ENCODE results near the gene RAPGEF5.

Gene RAPGEF5

GRCh38 chr7:22235134-22235533 lies 121.8 kb downstream of the RAPGEF5 start:
- H3K27me3 ChIP-seq (ENCODE audit: control insufficient read depth, insufficient read depth, low read length) = no peaks in the 10 kb centered on the region
- H3K4me1 ChIP-seq = peaks cover 60% of the 10 kb centered on the region
- H3K27ac ChIP-seq = peak overlapping the region; percentile 86
- no peaks in the 10 kb centered on the region for H3K9me3 ChIP-seq (ENCODE audit: control insufficient read depth, low read length)
- no peak overlapping the region for H3K4me2 ChIP-seq (ENCODE audit: low read length)
- H3K4me3 ChIP-seq (ENCODE audit: low read depth, low read length) = no peak overlapping the region
- no peak overlapping the region for H3K9ac ChIP-seq
- H2AFZ ChIP-seq = no peak overlapping the region
- TF ChIP-seq, protein P1, sequence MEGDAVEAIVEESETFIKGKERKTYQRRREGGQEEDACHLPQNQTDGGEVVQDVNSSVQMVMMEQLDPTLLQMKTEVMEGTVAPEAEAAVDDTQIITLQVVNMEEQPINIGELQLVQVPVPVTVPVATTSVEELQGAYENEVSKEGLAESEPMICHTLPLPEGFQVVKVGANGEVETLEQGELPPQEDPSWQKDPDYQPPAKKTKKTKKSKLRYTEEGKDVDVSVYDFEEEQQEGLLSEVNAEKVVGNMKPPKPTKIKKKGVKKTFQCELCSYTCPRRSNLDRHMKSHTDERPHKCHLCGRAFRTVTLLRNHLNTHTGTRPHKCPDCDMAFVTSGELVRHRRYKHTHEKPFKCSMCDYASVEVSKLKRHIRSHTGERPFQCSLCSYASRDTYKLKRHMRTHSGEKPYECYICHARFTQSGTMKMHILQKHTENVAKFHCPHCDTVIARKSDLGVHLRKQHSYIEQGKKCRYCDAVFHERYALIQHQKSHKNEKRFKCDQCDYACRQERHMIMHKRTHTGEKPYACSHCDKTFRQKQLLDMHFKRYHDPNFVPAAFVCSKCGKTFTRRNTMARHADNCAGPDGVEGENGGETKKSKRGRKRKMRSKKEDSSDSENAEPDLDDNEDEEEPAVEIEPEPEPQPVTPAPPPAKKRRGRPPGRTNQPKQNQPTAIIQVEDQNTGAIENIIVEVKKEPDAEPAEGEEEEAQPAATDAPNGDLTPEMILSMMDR (IDR thresholded peaks at IDR 0.05) = no peak
- H3K36me3 ChIP-seq (ENCODE audit: control insufficient read depth, insufficient read depth, low read length) = no peaks in the 10 kb centered on the region
- H3K79me2 ChIP-seq = peaks cover 32% of the 10 kb centered on the region

DNA sequence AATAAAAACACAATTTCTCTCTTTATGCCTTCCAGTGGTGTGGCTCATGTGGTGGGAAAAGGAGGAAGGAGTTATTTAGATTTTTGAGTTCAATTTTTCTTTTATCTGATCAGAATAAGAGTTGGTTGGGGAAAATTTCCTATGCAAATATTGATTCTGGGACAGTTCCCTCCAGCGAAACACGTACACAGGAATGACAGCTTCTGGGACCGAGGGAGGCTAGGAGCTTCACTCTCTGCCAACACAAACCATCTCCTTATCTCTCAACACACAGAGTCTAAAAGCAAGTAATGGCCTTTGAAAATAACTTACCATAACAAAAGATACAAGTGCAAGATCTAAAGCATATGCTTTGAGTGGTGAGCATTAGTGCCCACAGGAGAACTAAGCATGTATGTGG lies 122.7 kb downstream of the RAPGEF5 start:
- Histone ChIP-seq H3K4me2 (ENCODE audit: low read length) (no peak overlapping the region), H3K36me3 (ENCODE audit: control insufficient read depth, insufficient read depth, low read length) (no peaks in the 10 kb centered on the region), H3K27ac (peak overlapping the region; percentile 86), H2AFZ (peak overlapping the region; percentile 34), H3K9ac (no peak overlapping the region), H3K79me2 (peaks cover 27% of the 10 kb centered on the region), H3K4me1 (peaks cover 64% of the 10 kb centered on the region), H3K9me3 (ENCODE audit: control insufficient read depth, low read length) (no peaks in the 10 kb centered on the region), H3K27me3 (ENCODE audit: control insufficient read depth, insufficient read depth, low read length) (no peaks in the 10 kb centered on the region), H3K4me3 (ENCODE audit: low read depth, low read length) (no peak overlapping the region)
- TF ChIP-seq, protein P1 (IDR thresholded peaks at IDR 0.05) = no peak

DNA sequence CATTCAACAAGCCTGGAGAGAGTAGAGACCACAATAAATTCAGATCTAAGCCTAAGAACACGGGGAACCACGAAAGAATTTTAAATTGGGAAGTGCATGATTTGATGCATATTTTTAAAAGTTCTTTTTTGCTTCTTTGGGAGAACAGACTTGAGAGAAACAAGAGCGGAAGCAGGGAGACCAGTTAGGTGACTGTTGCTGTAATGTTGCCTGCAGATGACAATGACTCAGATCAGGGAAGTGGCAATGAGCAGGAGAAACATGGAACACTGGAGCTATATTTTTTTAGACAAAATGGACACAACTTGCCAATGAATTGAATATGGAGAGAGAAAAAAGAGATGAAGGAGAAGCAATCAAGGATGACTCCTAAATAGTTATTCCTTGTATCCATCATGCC lies 125.1 kb downstream of the RAPGEF5 start:
- no peaks in the 10 kb centered on the region for H3K27me3 ChIP-seq (ENCODE audit: control insufficient read depth, insufficient read depth, low read length)
- H2AFZ ChIP-seq = no peak overlapping the region
- H3K4me1 ChIP-seq = peaks cover 72% of the 10 kb centered on the region
- H3K36me3 ChIP-seq (ENCODE audit: control insufficient read depth, insufficient read depth, low read length) = no peaks in the 10 kb centered on the region
- TF ChIP-seq, protein P1 (IDR thresholded peaks at IDR 0.05) = no peak
- H3K4me2 ChIP-seq (ENCODE audit: low read length) = no peak overlapping the region
- H3K9me3 ChIP-seq (ENCODE audit: control insufficient read depth, low read length) = no peaks in the 10 kb centered on the region
- no peak overlapping the region for H3K4me3 ChIP-seq (ENCODE audit: low read depth, low read length)
- H3K79me2 ChIP-seq = peaks cover 27% of the 10 kb centered on the region
- no peak overlapping the region for H3K9ac ChIP-seq
- H3K27ac ChIP-seq = peak overlapping the region; percentile 53

- TF ChIP-seq, protein P1 (IDR thresholded peaks at IDR 0.05) = no peak
- no peak overlapping the region for H3K9ac ChIP-seq
- no peak overlapping the region for H2AFZ ChIP-seq
- no peaks in the 10 kb centered on the region for H3K36me3 ChIP-seq (ENCODE audit: control insufficient read depth, insufficient read depth, low read length)
- H3K27ac ChIP-seq = peak overlapping the region; percentile 53
- peaks cover 32% of the 10 kb centered on the region for H3K79me2 ChIP-seq
- H3K9me3 ChIP-seq (ENCODE audit: control insufficient read depth, low read length) = no peaks in the 10 kb centered on the region
- no peaks in the 10 kb centered on the region for H3K27me3 ChIP-seq (ENCODE audit: control insufficient read depth, insufficient read depth, low read length)
- H3K4me2 ChIP-seq (ENCODE audit: low read length) = no peak overlapping the region
- no peak overlapping the region for H3K4me3 ChIP-seq (ENCODE audit: low read depth, low read length)
- peaks cover 66% of the 10 kb centered on the region for H3K4me1 ChIP-seq
Observed at GRCh38 chr7:22231141-22231540, 125.8 kb downstream of the RAPGEF5 start.

- H3K4me1 ChIP-seq = peaks cover 63% of the 10 kb centered on the region
- no peaks in the 10 kb centered on the region for H3K36me3 ChIP-seq (ENCODE audit: control insufficient read depth, insufficient read depth, low read length)
- no peak overlapping the region for H3K9ac ChIP-seq
- no peak overlapping the region for H3K4me3 ChIP-seq (ENCODE audit: low read depth, low read length)
- no peaks in the 10 kb centered on the region for H3K9me3 ChIP-seq (ENCODE audit: control insufficient read depth, low read length)
- TF ChIP-seq, protein P1 (IDR thresholded peaks at IDR 0.05) = no peak
- no peak overlapping the region for H3K4me2 ChIP-seq (ENCODE audit: low read length)
- H3K79me2 ChIP-seq = peaks cover 32% of the 10 kb centered on the region
- H3K27me3 ChIP-seq (ENCODE audit: control insufficient read depth, insufficient read depth, low read length) = no peaks in the 10 kb centered on the region
- peak overlapping the region; percentile 17 for H2AFZ ChIP-seq
- peak overlapping the region; percentile 53 for H3K27ac ChIP-seq
Observed at GRCh38 chr7:22230238-22230637, 126.7 kb downstream of the RAPGEF5 start.

Measured in parathyroid adenoma (tissue), 2 donors.